Neural cell (in vitro differentiated cells): Measurements from ENCODE around the gene FYN. TPM values are rescaled to one million over a fixed set of nuclear protein-coding genes. Genes with fewer than 3 reads are reported as not detected.

Source experiments
- H2AFZ ChIP-seq: fragments of 200-600, 300-800 bp; sonication (generic), shearing (Covaris generic); 2 replicates; pipeline ENCODE4 v1.6.0; 2014; ENCODE audit warnings: low read depth, mild to moderate bottlenecking, antibody characterized with exemption, low read length, moderate library complexity
- H3F3A ChIP-seq: fragments of 200-600 bp; shearing (Covaris generic); 2 replicates; pipeline ENCODE4 v1.6.1; 2016; ENCODE audit warnings: mild to moderate bottlenecking, moderate library complexity, mixed read lengths, antibody characterized with exemption, low read length; ENCODE audit not compliant: insufficient read depth, poor library complexity, severe bottlenecking
- H3K27ac ChIP-seq: fragments of 200-600, 300-800 bp; sonication (generic), shearing (Covaris generic); 2 replicates; pipeline ENCODE4 v1.5.1; 2014; ENCODE audit warnings: mild to moderate bottlenecking, low read length, moderate library complexity
- H3K27me3 ChIP-seq: fragments of 300-800, 200-600 bp; sonication (generic), shearing (Covaris generic); 2 replicates; pipeline ENCODE4 v1.6.0; 2014; ENCODE audit warnings: mild to moderate bottlenecking, low read depth, low read length, moderate library complexity; ENCODE audit not compliant: insufficient read depth
- H3K36me3 ChIP-seq: fragments of 300-800, 200-600 bp; sonication (generic), shearing (Covaris generic); 2 replicates; pipeline ENCODE4 v1.5.1; 2014; ENCODE audit warnings: mild to moderate bottlenecking, antibody characterized with exemption, low read length, moderate library complexity; ENCODE audit not compliant: insufficient read depth
- H3K4me2 ChIP-seq: fragments of 300-800, 200-600 bp; sonication (generic), shearing (Covaris generic); 2 replicates; pipeline ENCODE4 v1.6.0; 2014; ENCODE audit warnings: mild to moderate bottlenecking, low read length
- H3K4me3 ChIP-seq: fragments of 300-800, 200-600 bp; sonication (generic), shearing (Covaris generic); 2 replicates; pipeline ENCODE4 v1.5.1; 2014; ENCODE audit warnings: mild to moderate bottlenecking, low read length, moderate library complexity
- H3K79me2 ChIP-seq: fragments of 200-600 bp; shearing (Covaris generic); replicated peaks from 2 replicates; pipeline ENCODE4 v1.6.0; 2014; ENCODE audit warnings: mild to moderate bottlenecking, low read length, moderate library complexity; ENCODE audit not compliant: insufficient read depth
- H3K9ac ChIP-seq: fragments of 300-800, 200-600 bp; sonication (generic), shearing (Covaris generic); 2 replicates; pipeline ENCODE4 v1.6.1; 2016; ENCODE audit warnings: mild to moderate bottlenecking, low read length, mixed read lengths
- H3K9me2 ChIP-seq: fragments of 200-600 bp; shearing (Covaris generic); 2 replicates; pipeline ENCODE4 v1.6.1; 2016; ENCODE audit warnings: mild to moderate bottlenecking, low read length, mixed read lengths; ENCODE audit not compliant: insufficient read depth
- H3K9me3 ChIP-seq: fragments of 200-600, 300-800 bp; sonication (generic), shearing (Covaris generic); 2 replicates; pipeline ENCODE4 v1.6.1; 2016; ENCODE audit warnings: mild to moderate bottlenecking, mixed run types, low read length, moderate library complexity, mixed read lengths
- H4K20me1 ChIP-seq: fragments of 200-600 bp; shearing (Covaris generic); 2 replicates; pipeline ENCODE4 v1.6.1; 2016; ENCODE audit warnings: mild to moderate bottlenecking, mixed run types; ENCODE audit not compliant: insufficient read depth
- CTCF ChIP-seq: fragments of 450-650 bp; IDR thresholded peaks from 2 replicates; pipeline ENCODE4 v1.5.1; 2014; ENCODE audit warnings: antibody characterized with exemption, mild to moderate bottlenecking, moderate library complexity; ENCODE audit not compliant: poor library complexity, severe bottlenecking
- EP300 ChIP-seq: fragments of 450-650 bp; conservative IDR thresholded peaks from 2 replicates; pipeline ENCODE4 v1.6.1; 2014; ENCODE audit warnings: antibody characterized with exemption, mild to moderate bottlenecking, moderate library complexity; ENCODE audit not compliant: poor library complexity, severe bottlenecking
- EZH2 ChIP-seq: fragments of 200-600, 300-800 bp; shearing (Covaris generic), sonication (generic); IDR thresholded peaks from 2 replicates; pipeline ENCODE4 v1.6.1; 2014; ENCODE audit warnings: antibody characterized with exemption, low read length, borderline replicate concordance, mild to moderate bottlenecking; ENCODE audit not compliant: insufficient read depth, poor library complexity, severe bottlenecking
- MXI1 ChIP-seq: fragments of 450-650 bp; conservative IDR thresholded peaks from 2 replicates; pipeline ENCODE4 v1.6.1; 2014; ENCODE audit warnings: antibody characterized with exemption, mild to moderate bottlenecking; ENCODE audit not compliant: poor library complexity, severe bottlenecking
- POLR2AphosphoS5 ChIP-seq: IDR thresholded peaks from 2 replicates; pipeline ENCODE4 v1.6.1; 2012
- RAD21 ChIP-seq: fragments of 450-650 bp; conservative IDR thresholded peaks from 2 replicates; pipeline ENCODE4 v1.6.1; 2014; ENCODE audit warnings: antibody characterized with exemption, mild to moderate bottlenecking, moderate library complexity
- REST ChIP-seq: IDR thresholded peaks from 2 replicates; pipeline ENCODE4 v1.6.1; 2012; ENCODE audit warnings: borderline replicate concordance
- SMC3 ChIP-seq: fragments of 450-650 bp; conservative IDR thresholded peaks from 2 replicates; pipeline ENCODE4 v1.6.1; 2014; ENCODE audit warnings: antibody characterized with exemption, mild to moderate bottlenecking, moderate library complexity; ENCODE audit not compliant: poor library complexity
- TAF1 ChIP-seq: IDR thresholded peaks from 2 replicates; pipeline ENCODE4 v1.6.1; 2012; ENCODE audit warnings: low read depth
- polyA plus RNA-seq: library from polyadenylated mRNA; depleted of rRNA; stranded (reverse); fragments of >200 nt; gene quantifications from 2 replicates; pipeline ENCODE4 v1.2.3, GENCODE V29; 2014

Gene FYN
- polyA plus RNA-seq, 1 donor from 2014 or later = 277 TPM

- H3K27ac ChIP-seq = no peak overlapping the region
- H3K36me3 ChIP-seq = peaks cover 11% of the 10 kb centered on the region
- no peaks in the 10 kb centered on the region for H3K27me3 ChIP-seq
- no peak overlapping the region for H3K9ac ChIP-seq
- no peaks in the 10 kb centered on the region for H4K20me1 ChIP-seq
- peaks cover 4% of the 10 kb centered on the region for H3K9me3 ChIP-seq
- peaks cover 23% of the 10 kb centered on the region for H3K79me2 ChIP-seq
- no peak overlapping the region for H3K4me3 ChIP-seq
- H2AFZ ChIP-seq = no peak overlapping the region
- peaks cover 6% of the 10 kb centered on the region for H3F3A ChIP-seq
- H3K4me2 ChIP-seq = no peak overlapping the region
- TF ChIP-seq CTCF = no peak
- no peak for TF ChIP-seq TAF1
- TF ChIP-seq REST = no peak
- no peak for TF ChIP-seq POLR2AphosphoS5
- TF ChIP-seq SMC3 = no peak
- TF ChIP-seq RAD21 = no peak
- TF ChIP-seq EZH2 = no peak
- no peak for TF ChIP-seq EP300
- no peak for TF ChIP-seq MXI1
- no peaks in the 10 kb centered on the region for H3K9me2 ChIP-seq
Measured at GRCh38 chr6:111730864-111731263, 142.4 kb downstream of the FYN start.

GRCh38 chr6:111727802-111728201 is 145.4 kb downstream of the FYN start:
- Histone ChIP-seq H3K79me2 (peaks cover 26% of the 10 kb centered on the region), H3K4me2 (no peak overlapping the region), H3K9me2 (no peaks in the 10 kb centered on the region), H3K9ac (no peak overlapping the region), H2AFZ (no peak overlapping the region), H3K27ac (no peak overlapping the region), H4K20me1 (no peaks in the 10 kb centered on the region), H3K27me3 (no peaks in the 10 kb centered on the region), H3K4me3 (no peak overlapping the region), H3F3A (peaks cover 6% of the 10 kb centered on the region), H3K9me3 (peaks cover 4% of the 10 kb centered on the region), H3K36me3 (peaks cover 11% of the 10 kb centered on the region)
- no peak for TF ChIP-seq SMC3
- no peak for TF ChIP-seq POLR2AphosphoS5
- no peak for TF ChIP-seq EZH2
- no peak for TF ChIP-seq REST
- peak; percentile 27 for TF ChIP-seq CTCF
- no peak for TF ChIP-seq RAD21
- no peak for TF ChIP-seq EP300
